Stimulated activated CD8-positive, alpha-beta memory T cell treated with anti-CD3 and anti-CD28 coated beads, Interleukin-4, amount 100 ng/mL, for 1 hour (primary cell): ENCODE data around the gene ERC2.

Experiments
- DNase-seq, 2 donors: peaks; one replicate each; pipeline ENCODE4 v3.0.0-alpha.2; 2020; ENCODE audit warnings: low read depth in 2 of 2, low spot score in 1 of 2

ERC2 gene

DNA sequence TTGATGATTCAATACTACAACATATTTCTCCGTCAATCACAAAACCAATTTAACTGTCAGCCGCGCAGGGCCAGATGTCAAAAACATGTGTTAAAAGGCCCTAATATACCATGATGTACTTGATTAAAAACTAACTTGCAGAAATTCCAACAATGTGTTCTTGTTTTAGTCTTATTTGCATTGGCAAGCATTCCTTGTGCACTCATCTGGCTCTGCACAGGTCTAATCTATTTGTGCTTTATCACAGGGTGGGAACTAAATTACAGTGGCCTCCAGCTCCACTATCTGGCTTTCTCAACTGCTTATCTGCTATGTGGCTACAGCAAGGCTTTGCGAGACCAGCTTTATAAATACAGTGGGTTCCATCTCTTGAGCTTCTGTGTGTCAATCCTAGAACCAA, 455.5 kb downstream of the ERC2 start:
- no peak for DNase-seq

DNA sequence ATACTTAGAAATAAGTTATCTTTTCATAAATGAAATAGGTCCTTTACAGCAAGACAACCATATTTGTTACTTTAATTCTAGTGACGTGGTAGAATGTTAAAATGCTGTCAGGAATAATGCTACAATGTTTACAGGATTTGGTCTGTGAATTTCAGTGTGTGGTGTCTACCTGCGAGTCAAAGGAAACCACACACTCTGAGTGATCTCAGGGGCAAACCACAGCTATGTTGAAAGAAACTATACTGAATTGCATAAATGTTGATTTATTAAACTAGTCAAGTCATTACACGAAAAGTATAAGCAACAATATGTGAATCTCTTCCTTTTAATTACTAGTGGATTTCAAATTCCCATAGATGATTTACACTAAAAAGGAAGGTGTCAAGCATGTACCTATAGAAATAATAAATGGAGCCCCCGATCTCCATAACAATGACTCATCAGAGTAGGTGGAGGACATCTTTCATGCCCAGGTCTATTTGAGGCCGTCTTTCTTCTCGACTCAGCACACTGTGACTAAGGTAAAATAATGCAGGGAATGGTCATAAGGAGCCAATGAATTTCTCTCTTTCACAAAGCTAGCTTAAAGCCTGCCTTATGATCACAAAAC, 463.0 kb downstream of the ERC2 start:
- DNase-seq: no peak

DNA sequence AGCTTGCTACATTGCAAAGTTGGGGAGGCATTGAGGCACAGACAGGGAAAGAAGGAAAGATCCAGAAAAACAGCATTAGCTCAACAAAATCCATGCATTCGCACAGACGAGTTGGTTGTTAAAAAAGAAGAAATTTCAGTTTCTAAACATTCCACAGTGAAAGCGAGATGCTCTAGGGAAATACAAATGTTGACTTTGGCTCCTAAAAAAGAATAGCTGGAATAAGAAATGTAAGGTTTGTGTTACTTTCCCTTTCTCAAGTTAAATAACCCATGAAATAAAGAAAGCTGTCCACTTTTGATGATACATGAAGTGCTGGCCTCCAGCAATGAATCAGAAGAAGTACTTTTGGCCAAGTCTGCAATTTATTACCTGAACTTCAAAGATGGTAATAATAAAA, 465.1 kb downstream of the ERC2 start:
- no peak for DNase-seq

DNA sequence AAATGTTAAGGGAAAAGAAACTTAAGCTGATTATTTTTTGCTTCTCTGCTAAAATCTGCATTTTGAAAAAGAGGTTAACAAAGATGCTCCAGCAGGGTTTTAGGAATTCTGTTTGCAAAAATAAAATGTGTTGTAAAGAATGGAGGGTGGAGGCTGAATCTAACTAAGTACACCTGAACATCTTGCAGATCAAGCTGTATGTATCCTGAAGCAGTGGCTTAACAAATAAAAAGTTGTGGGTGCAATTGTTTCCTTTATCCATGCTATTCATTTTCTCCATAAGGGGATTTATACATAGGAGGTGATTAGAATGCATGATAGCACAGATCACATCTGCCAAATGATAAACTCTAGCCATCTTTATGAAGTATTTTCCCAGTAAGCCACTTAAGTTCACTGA, 466.3 kb downstream of the ERC2 start:
- no peak for DNase-seq

DNA sequence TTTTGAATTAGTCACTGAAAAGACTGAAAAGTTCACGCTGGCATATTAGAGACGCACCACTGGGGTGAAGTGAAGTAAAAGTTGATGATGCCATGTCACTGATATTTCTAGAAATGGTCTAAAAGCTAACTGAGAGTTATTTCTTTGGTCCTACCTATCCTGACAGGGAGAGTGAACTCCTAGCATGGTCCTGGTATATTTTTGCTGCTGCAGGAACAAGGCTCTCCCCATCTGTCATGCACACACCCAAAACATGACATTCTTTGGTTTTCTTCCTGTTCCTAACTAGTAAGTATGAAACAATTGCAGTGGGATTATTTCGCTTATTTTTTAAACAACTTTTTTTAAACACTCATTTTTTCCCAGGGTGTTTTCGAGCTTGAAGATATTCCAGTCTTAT, 466.7 kb downstream of the ERC2 start:
- DNase-seq: no peak

DNA sequence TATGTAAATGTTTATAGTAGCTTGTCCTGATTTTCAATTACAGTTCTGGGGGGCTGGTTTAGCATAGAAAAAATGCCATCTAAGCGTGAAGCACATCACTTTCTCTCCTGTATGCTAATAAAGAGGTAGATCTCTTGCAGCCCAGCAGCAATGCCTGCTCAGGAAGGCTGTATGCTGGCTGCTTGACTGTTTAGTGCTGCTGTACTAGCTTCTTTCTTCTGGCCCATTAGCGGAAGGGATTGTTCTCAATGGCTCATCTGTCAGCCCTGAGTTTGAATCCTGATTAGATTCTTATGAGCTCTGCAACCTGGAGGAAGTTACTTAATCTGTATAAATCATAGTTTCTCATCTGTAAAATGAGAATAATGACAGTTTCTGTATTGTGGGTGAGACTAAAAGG, 478.9 kb downstream of the ERC2 start:
- no peak for DNase-seq

DNA sequence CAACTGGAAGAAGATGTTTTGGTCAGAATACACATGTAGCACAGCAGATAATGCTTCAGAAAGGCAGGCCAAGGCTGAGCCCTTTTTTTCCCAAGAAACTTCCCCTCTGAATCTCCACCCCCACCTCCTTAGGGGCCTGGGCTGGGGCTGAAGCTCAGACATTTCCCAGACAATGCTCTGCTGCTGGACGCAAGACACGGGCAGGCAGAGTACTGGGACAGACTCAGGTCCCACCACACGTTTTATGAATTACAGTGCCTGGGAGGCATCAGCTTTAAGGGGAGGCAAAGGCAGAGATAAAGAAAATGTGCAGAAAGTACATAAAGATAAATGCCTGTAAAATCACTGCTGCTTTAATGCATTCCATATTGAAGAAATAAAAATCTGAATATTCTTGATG, 479.4 kb downstream of the ERC2 start:
- no peak for DNase-seq

DNA sequence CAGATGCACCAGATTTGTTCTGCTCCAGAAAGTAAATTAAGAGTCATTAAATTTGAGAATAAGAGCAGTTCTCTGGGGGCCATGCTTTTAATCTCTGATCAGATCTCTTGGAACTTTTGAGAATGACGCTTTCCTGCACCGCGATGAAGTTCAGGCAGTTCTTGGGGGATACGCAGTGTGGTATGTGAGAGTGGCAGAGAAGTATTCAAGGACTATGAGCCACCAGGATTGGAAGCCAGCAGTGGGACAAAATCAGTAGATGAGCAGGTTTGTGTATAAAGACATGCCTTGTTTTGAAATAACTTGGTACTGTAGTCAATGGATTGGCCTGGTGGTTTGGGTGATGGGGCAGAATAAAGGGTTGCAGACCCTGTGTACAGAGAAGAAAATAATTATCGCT, 483.6 kb downstream of the ERC2 start:
- DNase-seq: no peak

DNA sequence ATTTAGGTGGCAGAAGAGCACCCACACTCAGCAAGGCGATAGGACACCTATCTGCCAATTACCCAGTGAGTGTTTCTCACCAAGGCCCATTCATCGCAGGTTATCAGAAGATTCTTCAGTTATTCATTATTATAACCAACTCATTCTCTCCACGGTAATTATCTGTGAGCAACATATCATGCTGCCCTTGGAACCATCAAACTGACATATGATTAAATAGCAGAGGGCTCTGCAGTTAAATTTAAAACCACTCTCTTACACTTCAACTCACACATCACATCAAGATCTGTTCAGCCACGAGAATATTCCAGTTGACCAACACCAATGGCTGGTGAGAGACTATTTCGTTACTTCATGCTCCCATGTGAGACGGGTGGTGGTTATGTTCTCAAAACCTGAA, 489.3 kb downstream of the ERC2 start:
- no peak for DNase-seq

DNA sequence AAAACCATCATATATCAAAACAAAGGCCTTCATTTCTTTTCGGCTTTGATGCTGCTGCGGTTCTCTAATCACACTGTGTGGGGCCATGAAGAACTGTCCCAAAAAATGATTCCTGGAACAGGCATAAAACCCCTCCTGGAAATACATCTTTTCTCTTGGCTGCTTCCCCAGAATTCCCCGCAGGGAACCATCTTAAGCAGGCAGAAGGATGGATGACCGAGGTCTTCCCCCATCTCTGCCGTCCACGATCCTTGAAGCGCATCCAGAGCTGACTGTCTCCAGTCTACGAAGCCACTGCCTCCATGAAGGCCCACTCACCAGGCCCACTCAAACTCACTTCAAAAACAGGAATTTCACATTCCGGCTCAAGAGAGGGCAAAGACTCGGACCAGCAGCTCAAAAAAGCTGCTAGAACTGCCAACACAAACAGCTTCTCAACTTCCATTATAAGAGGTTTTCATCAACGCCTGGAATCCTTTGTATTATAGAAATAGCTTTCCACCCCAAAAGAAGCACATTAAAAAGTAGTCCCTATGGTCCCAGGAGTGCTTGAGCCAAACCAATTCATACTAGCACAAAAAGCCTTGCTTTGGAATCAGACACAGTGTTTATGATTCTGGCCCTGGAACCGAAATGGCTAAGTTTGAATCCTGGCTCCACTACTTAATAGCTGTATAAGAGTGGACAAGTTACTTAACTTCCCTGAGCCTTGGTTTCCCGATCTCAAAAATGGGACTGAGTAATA, 493.7 kb downstream of the ERC2 start:
- DNase-seq: no peak

DNA sequence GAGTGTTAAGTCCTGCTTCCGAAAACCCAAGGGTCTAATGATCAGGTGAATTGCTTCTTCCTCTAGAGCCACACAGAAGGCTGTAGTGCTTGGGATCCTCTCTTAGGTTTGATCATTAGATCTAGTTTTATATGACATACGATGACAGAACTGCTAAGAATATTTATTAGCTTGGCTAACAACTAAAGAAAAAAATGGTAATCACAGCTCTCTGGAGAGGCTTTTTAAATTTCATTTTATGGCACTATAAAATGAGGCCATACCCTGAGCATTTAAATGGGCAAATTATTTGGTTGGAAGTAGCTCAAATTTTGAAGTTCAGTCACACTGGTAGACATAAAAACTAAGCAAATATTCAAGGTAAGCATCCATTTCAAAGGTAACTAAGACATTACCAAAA, 498.6 kb downstream of the ERC2 start:
- no peak for DNase-seq

DNA sequence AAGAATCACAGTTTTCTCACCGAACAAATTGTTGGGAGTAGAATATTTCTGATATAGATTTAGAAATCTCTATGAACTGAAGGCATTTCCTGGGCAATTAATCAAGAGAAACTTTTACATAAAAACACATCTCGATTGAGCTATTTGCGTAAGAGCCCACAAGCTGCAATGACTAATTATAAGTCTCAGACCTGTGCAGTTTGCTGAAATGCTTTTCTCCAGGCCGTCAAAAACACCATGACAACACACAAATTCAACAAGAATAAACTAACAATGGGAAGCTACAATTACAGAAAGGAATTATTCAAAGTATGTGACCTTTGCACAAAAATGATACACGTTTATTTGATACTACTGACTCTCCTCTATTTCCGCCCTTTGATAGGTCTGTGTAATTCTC, 499.9 kb downstream of the ERC2 start:
- no peak for DNase-seq

DNA sequence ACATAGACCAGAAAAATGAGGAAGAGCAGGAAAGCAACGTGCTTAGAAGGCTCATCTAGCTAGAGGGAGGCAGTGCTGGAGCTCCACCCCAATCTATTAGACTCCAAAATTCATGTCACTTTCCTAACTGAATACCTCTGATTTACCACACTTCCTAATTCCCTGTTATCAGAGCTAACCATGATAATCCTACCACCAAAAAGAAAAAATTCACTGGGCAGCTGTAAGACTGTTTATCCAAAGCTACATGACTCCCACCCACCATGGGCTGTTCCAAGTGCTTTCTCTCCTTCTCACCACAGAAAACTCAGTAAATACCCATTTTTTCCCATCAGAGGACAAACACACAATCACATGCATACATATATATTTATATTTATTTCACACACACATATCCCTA, 501.7 kb downstream of the ERC2 start:
- no peak for DNase-seq

DNA sequence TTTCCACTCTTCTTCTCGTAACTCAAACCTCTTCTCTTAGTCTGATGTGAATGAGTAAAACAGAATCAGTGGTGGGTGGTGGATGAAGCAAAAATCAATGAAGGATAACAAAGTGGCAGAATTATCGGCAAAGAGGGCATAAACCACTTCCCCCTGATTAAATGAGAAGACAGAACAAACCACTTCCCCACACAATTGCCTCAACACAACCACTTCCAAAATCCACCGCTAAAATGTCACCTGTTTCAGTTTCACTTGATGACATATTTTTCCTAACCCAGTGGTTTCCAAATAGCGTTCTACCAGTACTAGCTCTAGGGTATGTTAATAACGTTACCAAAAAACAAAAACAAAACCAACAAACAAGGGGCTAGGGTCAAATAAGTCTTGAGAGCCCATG, 502.5 kb downstream of the ERC2 start:
- DNase-seq: no peak

DNA sequence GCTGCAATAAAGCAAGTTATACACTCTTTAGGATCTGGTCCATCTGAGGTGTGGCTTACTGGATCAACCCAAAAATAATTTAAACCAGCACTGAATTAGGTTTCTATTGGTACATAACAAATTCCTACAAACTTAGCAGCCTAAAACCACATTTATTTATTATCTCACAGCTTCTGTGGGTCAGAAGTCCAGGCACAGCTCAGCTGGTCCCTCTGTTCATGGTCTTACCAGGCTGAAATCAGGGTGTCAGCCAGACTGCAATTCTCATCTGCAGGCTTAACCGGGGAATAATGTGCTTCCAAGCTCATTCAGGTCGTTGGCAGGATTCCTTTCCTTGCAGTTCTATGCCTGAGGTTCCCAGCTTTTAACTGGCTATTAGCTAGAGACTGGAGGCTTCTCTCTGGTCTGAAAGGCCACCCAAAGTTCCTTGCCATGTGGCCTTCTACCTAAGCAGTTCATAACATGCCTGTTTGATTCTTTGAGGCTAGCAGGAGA, 503.7 kb downstream of the ERC2 start:
- DNase-seq: no peak

DNA sequence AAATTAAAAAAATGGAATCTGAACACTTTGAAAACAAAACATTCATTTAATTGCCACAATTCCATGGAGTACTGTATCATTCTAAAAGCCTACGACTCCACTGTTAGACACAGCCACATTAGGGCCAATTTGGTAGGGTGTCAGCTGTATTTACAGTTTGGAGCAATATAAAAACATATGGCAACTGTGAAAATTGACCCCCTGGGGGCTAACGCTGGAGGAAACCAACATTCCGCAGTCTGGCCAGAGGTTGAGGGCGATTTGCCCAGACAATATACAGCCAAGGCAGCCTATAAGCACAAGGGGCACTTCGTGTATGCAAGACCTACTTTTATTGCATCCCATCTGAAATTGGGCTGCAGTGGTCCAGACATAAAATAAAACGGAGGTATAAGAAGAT, 504.7 kb downstream of the ERC2 start:
- DNase-seq: no peak

DNA sequence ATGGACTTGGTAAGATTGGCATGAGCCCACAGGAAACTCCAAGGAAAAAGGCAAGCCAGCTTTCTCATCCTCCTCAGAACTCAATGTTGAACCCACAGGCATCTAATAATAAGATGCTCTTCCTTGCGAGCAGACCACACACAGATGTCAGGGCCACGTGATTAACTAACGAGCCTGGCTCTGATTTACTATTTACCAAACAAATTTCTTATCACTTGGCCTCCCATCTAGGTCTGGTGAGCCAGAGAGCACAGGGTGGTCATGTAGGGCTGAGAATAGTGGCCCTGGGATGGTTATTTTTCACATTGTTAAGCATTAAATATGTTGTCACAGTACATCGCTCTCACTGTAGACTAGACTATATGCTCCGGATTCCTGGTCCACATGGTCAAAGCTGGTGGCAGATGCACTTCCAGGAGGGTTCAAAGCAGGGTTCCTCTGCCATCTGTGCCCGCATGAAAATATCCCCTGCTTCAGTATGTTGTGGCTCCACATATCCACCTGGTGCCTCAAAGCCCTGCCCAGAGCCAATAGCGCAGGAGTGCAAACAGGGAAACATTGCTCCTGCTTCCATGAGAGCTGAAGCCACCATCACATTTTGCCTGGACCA, 508.7 kb downstream of the ERC2 start:
- DNase-seq: no peak

DNA sequence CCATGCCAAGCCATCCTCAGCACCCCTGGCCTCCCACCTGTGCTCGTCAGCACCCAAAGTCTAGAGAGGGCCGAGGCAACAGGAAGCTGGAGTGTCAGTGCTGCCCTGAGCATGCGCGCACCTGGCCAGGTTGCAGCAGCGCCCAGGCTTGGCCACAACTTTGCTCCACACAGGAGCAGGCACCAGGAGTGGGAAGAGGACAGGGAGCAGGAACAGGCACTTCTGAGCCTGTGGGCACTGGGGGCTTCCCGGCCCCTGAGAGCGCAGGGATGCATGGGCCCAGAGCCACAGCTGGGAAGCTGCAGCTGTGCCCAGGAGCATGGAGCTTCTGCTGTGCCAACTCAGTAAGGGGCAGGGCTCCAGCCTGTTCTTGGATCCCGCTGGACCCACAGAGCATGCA, 509.7 kb downstream of the ERC2 start:
- DNase-seq: no peak

DNA sequence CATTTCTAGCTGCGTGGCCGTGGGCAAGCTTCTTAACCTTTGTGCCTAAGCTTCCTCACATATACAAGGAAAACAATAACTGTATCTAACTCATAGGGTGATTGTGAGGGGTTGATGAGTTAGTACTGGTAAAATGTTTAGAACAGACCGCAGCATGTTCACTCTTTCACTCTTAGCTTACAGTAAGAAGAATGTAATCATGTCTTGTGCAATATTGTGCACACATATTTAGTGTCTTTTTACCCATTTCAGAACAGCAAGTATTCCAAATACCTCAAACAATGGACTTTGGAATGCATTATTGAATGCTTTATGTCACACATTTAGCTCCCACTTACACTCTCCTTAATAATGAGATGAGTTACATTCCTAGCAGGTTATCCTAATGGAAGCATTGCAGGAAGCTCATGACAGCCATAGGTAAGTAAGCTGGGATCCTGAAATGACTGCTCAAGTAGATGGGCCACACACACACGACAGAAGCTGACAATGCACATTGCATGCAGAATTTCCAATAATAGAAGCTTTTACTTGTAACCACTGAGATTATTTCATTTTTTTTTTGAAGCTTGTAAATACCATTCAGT, 512.3 kb downstream of the ERC2 start:
- DNase-seq: no peak

DNA sequence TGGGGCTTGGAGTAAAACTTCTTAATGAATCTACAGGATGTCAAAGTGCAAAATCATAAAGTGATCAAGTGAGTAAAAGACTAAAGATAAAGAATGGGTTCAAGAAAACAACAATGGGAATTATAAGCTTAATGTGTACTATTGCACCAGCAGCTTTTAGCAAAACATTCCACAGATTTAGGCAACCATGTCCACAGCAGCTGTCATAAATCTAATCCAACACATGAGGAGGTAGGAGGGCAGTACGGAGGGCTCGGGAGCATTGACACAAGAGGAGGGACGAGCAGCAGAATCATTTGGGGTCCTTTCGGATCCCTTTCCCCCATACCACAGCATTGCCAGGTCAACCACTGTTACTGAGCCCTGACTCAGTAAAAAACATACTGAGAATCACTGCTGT, 516.9 kb downstream of the ERC2 start:
- DNase-seq: no peak

DNA sequence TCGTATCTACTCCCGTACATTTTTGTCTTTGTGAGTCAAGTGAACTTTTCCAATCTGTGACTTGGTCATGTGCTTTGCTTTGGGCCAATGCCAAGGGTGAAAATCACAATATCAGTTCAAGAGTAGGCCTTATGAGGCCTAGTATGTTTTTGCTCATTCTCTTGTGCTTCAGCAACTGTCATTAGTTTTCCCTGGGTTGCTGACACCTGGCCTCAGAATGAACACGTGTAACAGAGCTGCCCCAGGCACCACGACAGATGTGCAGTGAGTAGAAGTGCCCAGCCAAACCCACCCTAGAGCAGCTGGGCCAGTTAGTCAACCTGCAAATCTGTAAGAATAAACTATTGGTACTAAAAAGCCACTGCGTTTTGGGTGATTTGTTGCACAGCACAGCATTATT, 520.9 kb downstream of the ERC2 start:
- no peak for DNase-seq

DNA sequence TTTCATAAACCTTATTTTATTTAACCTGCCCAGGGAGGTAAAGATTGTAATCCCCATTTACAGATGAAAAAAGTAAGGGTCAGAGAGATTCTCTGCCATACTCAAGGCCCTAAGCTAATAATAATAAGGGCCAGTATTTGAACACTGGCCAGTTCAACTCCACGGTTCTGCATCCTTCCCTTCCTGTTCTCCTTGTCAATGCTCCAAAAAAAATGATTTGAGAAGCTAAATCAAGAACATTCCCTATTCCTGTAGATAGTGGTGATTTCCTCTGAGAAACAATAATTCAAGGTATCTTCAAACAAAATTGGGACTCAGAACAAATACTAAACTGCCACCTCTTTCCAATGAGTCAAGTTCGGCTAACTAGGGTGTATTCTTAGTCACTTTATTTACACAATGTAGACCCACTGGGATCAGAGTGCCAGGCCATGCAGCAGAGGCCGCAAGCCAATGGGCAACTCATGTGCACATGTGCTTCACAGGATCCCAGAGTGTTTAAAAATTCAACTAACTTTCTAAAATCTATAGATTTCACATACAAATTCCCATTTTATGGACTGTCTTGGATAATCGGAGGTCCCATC, 521.6 kb downstream of the ERC2 start:
- no peak for DNase-seq
